Measurements from ENCODE around the gene ZBED4.

DNA sequence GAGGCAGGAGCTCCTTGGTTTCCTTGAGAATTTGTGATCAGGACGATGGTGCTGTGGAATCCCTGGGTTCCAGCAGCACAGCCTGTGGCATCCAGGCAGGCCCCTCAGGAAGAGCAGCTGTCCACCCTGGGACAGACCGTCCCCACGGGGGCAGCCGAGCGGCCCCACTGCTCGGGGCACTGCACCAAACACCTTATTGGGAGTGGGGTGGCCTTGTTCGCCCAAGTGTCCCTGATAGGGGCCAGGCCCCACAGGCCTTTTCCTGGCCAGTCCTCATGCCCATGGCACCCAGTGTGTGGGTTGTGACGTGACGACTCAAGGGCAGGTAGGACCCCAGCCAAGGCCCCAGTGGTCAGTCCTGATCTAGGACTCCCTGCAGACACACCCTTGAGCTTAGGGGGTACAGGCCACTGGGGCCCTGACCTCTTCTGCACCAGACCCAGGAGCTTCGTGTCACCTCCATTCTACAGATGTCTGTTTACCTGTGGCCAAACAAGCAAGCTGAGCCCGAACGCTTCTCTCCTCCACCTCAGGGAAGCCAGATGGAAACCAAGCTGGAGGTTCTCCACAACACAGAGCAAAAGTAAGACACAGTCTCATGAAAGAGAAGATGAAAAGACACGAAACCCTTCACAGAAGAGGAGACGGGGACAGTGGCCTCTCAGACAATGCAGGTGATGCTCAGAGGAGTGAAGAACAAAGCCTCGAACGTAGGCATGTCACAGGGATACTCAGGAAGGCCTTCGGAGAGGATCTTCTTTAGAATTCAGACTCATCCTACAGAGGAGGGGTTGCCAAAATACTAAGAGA, 24.4 kb upstream of the ZBED4 start:
- no peak for TF ChIP-seq POLR2A (IDR thresholded peaks at IDR 0.05)
- TF ChIP-seq, protein P1, sequence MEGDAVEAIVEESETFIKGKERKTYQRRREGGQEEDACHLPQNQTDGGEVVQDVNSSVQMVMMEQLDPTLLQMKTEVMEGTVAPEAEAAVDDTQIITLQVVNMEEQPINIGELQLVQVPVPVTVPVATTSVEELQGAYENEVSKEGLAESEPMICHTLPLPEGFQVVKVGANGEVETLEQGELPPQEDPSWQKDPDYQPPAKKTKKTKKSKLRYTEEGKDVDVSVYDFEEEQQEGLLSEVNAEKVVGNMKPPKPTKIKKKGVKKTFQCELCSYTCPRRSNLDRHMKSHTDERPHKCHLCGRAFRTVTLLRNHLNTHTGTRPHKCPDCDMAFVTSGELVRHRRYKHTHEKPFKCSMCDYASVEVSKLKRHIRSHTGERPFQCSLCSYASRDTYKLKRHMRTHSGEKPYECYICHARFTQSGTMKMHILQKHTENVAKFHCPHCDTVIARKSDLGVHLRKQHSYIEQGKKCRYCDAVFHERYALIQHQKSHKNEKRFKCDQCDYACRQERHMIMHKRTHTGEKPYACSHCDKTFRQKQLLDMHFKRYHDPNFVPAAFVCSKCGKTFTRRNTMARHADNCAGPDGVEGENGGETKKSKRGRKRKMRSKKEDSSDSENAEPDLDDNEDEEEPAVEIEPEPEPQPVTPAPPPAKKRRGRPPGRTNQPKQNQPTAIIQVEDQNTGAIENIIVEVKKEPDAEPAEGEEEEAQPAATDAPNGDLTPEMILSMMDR (IDR thresholded peaks at IDR 0.05) = no peak
- TF ChIP-seq EP300 (IDR thresholded peaks at IDR 0.05) = no peak
